ENCODE results near the gene TAF10.

TAF10 gene

GRCh38 chr11:6621711-6622211 lies 9.7 kb upstream of the TAF10 start:
- H3K4me3 ChIP-seq (ENCODE audit: low read depth, low read length) = no peak overlapping the region
- in situ Hi-C loops (cut with HindIII; ENCODE audit: low sequenced_read_pairs) = no loop called here
- no peak for DNase-seq (ENCODE audit: low read depth, low spot score)
- no peak for TF ChIP-seq CTCF (IDR thresholded peaks at IDR 0.05; ENCODE audit: low read depth, low read length)

- DNase-seq (ENCODE audit: low read depth, low spot score) = no peak
- in situ Hi-C loops (cut with HindIII; ENCODE audit: low sequenced_read_pairs) = no loop called here
- TF ChIP-seq CTCF (IDR thresholded peaks at IDR 0.05; ENCODE audit: low read depth, low read length) = no peak
- no peak overlapping the region for H3K4me3 ChIP-seq (ENCODE audit: low read depth, low read length)
Observed at GRCh38 chr11:6620636-6621035, 8.6 kb upstream of the TAF10 start.

GRCh38 chr11:6619004-6619745 lies 7.2 kb upstream of the TAF10 start, which contains the start of gene TPP1:
Gene TPP1, minus strand, starts transcription at chr11:6619422. Its CDS starts 22 bp downstream, at chr11:6619400.
- TF ChIP-seq CTCF (IDR thresholded peaks at IDR 0.05; ENCODE audit: low read depth, low read length) = no peak
- peak within 1 kb of the TSS; percentile 84 for H3K4me3 ChIP-seq (ENCODE audit: low read depth, low read length)
- DNase-seq (ENCODE audit: low read depth, low spot score) = peak; percentile 94
- in situ Hi-C loops (cut with HindIII; ENCODE audit: low sequenced_read_pairs) = no loop called here

GRCh38 chr11:6618117-6619003 lies 6.3 kb upstream of the TAF10 start:
- in situ Hi-C loops (cut with HindIII; ENCODE audit: low sequenced_read_pairs) = no loop called here
- H3K4me3 ChIP-seq (ENCODE audit: low read depth, low read length) = peak overlapping the region; percentile 84
- no peak for TF ChIP-seq CTCF (IDR thresholded peaks at IDR 0.05; ENCODE audit: low read depth, low read length)
- peak; percentile 72 for DNase-seq (ENCODE audit: low read depth, low spot score)

GRCh38 chr11:6617315-6617781 lies 5.3 kb upstream of the TAF10 start:
- TF ChIP-seq CTCF (IDR thresholded peaks at IDR 0.05; ENCODE audit: low read depth, low read length) = no peak
- no peak overlapping the region for H3K4me3 ChIP-seq (ENCODE audit: low read depth, low read length)
- DNase-seq (ENCODE audit: low read depth, low spot score) = no peak
- in situ Hi-C loops (cut with HindIII; ENCODE audit: low sequenced_read_pairs) = no loop called here

- in situ Hi-C loops (cut with HindIII; ENCODE audit: low sequenced_read_pairs) = no loop called here
- no peak for DNase-seq (ENCODE audit: low read depth, low spot score)
- TF ChIP-seq CTCF (IDR thresholded peaks at IDR 0.05; ENCODE audit: low read depth, low read length) = no peak
- H3K4me3 ChIP-seq (ENCODE audit: low read depth, low read length) = no peak overlapping the region
Observed at GRCh38 chr11:6616596-6617250, 4.7 kb upstream of the TAF10 start.

Data from astrocyte of the spinal cord (primary cell).